ENCODE results near the gene RSF1.
A peak's percentile ranks its signal among the peaks of the same experiment; 100 is the strongest.

RSF1 gene

DNA sequence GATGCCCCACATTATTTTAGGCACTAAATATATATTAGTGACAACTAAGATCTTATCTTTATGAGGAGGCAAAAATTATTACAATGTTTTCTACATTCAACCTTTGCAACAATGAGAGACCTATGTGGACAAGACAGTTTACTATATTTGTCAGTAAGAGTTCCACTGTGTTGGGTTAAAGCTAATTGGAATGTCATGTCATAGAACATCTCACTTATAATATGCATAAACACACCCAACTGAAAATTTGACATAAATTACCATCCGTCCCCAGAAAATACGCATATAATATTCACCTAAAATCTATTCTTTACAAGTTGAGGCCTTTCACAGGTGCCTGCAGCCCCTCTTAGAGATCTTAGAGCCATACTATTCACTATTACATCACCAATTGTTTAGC lies 84.0 kb downstream of the RSF1 start:
- no peak for DNase-seq

DNA sequence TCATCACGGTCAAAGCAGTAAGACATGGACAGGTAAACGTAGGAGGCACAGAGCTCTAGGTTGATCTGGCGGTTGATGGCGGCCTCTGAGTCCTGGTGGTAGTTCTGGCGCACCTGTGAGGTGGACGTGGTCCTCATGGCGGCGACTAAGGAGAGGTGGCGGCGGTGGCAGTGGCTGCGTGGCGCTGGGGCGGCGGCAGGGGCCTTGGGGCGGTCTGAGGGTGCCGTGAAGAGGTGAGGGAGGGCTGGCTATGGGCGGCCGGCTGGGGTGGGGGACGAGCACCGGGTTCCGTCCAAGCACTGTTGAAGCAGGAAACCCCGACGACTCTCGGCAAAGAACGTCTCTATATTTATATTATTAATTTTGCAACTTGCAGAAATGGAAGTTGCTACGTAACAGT lies 85.6 kb downstream of the RSF1 start:
- DNase-seq = no peak

GRCh38 chr11:77732143-77732542 lies 88.4 kb downstream of the RSF1 start:
- no peak for DNase-seq

DNA sequence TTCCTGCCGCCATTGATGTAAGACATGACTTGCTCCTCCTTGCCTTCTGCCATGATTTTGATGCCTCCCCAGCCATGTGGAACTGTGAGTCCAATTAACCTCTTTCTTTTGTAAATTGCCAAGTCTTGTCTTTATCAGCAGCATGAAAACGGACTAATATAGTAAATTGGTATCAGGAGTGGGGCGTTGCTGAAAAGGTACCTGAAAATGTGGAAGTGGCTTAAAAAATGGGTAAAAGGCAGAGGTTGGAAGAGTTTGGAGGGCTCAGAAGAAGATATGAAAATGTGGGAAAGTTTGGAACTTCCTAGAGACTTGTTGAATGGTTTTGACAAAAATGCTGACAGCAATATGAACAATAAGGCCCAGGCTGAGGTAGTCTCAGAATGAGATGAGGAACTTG lies 89.7 kb downstream of the RSF1 start:
- DNase-seq = no peak

GRCh38 chr11:77729063-77729462 lies 91.5 kb downstream of the RSF1 start:
- DNase-seq = no peak

GRCh38 chr11:77728203-77728786 lies 92.2 kb downstream of the RSF1 start:
- no peak for DNase-seq

GRCh38 chr11:77726524-77726923 lies 94.0 kb downstream of the RSF1 start:
- no peak for DNase-seq

GRCh38 chr11:77725433-77725832 lies 95.1 kb downstream of the RSF1 start:
- no peak for DNase-seq

DNA sequence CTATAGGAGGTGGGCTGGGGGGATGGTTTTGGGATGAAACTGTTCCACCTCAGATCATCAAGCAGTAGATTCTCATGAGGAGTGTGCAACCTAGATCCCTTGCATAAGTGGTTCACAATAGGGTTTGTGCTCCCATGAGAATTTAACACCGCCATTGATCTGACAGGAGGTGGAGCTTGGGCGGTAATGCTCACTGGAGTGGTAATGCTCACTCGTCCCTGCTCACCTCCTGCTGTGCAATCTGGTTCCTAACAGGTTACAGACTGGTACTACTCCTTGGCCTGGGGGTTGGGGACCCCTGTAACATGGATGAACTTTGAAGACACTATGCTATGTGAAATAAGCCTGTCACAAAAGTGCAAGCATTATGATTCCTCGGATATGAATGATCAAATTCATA lies 95.9 kb downstream of the RSF1 start:
- DNase-seq = no peak

- DNase-seq = no peak
These were observed 97.5 kb downstream of the RSF1 start for GRCh38 chr11:77723024-77723423.

DNA sequence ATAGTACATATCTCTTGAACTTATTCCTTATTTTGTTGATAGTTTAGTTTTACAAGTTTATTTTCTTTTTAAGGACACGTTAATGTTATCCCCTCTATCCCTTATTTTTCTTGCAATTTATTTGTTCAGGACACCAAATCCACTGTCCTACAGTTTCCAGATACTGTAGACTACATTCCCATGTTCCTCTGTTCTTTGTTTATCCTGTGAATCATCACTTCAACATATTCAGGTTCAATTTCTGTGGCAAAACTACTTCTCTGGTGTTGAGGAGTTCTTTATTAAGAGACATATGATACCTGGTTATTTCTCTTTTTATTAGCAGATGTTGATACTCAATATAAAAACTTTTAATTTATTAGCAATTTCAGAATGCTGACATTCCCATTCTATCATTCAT lies 110.2 kb downstream of the RSF1 start:
- DNase-seq = no peak

DNA sequence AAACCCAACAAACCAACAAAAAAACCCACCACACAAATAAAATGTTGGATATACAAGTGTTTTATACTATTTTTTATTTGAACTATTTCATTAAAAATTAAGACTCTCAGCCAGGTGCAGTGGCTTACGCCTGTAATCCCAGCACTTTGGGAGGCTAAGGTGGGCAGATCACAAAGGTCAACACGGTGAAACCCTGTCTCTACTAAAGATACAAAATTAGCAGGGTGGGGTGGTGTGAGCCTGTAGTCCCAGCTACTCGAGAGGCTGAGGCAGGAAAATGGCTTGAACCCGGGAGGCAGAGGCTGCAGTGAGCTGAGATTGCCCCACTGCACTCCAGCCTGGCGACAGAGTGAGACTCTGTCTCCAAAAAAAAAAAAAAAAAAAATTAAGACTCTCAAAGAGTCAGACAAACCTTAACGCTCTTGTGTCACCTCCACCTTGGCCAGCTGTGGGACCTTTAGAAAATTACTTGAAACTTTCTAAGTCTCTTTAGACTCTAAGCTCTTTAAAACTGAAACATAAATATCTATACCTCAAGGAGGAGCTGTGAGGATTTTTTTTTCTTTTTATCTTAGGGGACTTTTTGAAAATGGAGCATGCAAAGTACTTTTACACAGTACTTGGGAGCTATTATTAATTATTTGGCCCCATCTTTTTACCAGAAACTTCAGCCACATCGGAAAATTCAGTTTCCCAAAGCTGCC lies 114.5 kb downstream of the RSF1 start:
- DNase-seq = no peak

DNA sequence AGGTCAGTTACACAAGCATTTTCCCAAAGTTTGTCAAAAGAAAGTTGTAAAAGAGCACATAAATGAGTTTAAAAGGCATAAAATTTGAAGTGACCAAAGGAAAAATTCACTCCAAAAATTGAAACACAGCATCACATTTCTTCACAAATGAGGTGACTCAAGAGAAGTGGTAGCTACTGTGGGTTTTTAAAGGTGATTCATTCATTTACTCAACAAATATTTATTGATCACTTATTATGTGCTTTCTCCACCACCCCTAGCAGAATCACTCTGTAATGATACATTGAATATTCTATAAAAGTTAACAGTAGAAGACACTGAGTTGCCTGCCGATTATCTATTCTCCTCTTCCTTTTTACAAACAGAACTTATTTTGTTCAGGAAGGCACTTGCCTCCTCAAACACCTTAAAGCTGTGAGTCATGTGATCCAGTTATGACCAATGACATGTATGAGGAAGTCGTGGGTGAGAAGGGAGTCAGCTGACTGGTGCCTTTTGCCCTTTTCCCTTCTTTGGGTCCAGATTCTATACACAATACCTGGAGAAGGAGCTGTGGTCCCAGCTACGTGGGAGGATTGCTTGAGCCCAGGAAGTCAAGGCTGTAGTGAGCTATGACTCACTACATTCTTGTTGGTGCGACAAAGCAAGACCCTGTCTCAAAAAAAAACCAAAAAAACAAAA lies 115.2 kb downstream of the RSF1 start:
- DNase-seq = no peak

- DNase-seq = no peak
These were observed 116.5 kb downstream of the RSF1 start for GRCh38 chr11:77704029-77704428.

GRCh38 chr11:77699425-77699824 lies 121.1 kb downstream of the RSF1 start:
- DNase-seq = no peak

- DNase-seq = no peak
These were observed 121.6 kb downstream of the RSF1 start for GRCh38 chr11:77698896-77699295.

GRCh38 chr11:77697865-77698264 lies 122.7 kb downstream of the RSF1 start:
- DNase-seq = no peak

DNA sequence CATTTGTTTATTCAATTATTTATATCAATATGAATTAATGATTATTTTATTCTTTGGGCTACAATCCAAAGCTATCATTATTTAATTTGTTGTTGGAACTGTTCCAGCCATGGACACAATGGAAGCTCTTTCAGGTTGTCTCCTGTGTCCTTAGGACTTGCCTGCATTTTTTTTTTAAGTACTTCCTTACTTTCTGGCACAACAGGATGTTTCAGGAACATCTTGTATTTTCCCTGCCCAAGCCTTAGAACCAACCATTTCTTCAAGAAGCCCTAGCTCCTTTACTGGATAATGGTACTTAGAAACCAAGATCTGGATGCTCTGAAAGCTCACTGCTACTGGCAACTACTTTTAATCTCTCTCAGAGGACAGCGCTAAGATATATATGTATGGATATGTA lies 125.1 kb downstream of the RSF1 start:
- DNase-seq = no peak

- DNase-seq = no peak
These were observed 129.9 kb downstream of the RSF1 start for GRCh38 chr11:77690649-77691048.

- DNase-seq = no peak
These were observed 133.4 kb downstream of the RSF1 start for GRCh38 chr11:77687088-77687487.

GRCh38 chr11:77677138-77677537 lies 143.4 kb downstream of the RSF1 start:
- no peak for DNase-seq

- DNase-seq = no peak
These were observed 148.3 kb downstream of the RSF1 start for GRCh38 chr11:77672264-77672663.

DNA sequence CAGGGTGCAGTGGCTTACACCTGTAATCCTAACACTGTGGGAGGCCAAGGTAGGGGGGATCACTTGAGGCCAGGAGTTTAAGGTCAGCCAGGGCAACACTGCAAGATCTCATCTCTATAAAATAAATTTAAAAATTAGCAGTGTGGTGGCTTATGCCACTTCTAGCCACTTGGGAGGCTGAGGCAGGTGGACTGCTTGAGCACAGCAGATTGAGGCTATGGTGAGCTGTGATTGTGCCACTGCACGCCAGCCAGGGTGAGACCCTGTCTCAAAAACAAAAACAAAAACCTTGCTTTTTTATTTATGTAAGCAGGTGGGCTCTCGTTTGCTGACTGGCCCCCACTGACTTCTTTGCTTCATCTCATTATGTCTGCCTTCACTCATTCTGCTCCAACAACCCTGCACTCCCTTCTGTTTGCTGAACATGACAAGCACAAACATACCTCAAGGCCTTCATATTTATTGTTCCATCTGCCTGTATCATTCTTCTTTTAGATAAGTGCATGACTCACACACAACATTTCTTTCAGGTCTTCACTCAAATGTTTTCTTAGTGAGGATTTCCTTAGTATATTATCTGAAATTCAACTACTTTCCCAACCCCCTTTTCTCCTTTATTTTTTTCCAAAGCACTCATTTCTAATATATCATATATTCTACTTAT lies 150.5 kb downstream of the RSF1 start:
- DNase-seq = peak; percentile 21

GRCh38 chr11:77668760-77669159 lies 151.8 kb downstream of the RSF1 start:
- DNase-seq = no peak

Measured in NCI-H2029 (cell line).